A549 treated with DMSO at 1 μM for 4 hours (cell line): ENCODE data around the gene FAM241A. TPM values are rescaled to one million over a fixed set of nuclear protein-coding genes. Genes with fewer than 3 reads are reported as not detected.

Experiments used
- total RNA-seq: library from RNA; stranded (reverse); fragments of 200-300 nt; extraction: Qiagen RNA extraction; gene quantifications from 5 replicates; pipeline ENCODE4 v1.2.3, GENCODE V29; 2022; ENCODE audit warnings: low read depth

FAM241A gene
- 0.94 to 1.2 TPM (median 1.0 TPM) in 5 replicates for total RNA-seq

DNA sequence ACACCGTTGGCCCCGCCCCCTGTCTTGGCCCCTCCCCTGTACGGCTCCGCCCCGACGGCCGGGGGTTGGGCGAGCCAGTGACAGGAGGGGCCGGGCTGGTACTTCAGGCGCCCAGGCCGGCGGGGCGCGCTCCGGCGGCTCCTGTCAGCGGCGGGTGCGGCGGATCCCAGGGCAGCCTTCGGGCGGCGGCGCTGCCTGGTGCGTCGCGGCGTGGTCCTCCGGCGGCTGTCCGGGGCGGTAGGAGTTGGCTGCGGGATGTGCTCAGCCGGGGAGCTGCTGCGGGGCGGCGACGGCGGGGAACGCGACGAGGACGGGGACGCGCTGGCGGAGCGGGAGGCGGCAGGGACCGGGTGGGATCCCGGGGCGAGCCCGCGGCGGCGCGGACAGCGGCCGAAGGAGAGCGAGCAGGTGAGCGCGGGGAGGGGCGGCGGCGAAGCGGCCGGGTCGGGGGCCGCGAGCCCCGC lies at the start of gene FAM241A:
Gene FAM241A, plus strand, starts transcription at position 129 of the 464 bp plus-strand sequence. Its CDS starts 127 bp downstream, at position 256.

DNA sequence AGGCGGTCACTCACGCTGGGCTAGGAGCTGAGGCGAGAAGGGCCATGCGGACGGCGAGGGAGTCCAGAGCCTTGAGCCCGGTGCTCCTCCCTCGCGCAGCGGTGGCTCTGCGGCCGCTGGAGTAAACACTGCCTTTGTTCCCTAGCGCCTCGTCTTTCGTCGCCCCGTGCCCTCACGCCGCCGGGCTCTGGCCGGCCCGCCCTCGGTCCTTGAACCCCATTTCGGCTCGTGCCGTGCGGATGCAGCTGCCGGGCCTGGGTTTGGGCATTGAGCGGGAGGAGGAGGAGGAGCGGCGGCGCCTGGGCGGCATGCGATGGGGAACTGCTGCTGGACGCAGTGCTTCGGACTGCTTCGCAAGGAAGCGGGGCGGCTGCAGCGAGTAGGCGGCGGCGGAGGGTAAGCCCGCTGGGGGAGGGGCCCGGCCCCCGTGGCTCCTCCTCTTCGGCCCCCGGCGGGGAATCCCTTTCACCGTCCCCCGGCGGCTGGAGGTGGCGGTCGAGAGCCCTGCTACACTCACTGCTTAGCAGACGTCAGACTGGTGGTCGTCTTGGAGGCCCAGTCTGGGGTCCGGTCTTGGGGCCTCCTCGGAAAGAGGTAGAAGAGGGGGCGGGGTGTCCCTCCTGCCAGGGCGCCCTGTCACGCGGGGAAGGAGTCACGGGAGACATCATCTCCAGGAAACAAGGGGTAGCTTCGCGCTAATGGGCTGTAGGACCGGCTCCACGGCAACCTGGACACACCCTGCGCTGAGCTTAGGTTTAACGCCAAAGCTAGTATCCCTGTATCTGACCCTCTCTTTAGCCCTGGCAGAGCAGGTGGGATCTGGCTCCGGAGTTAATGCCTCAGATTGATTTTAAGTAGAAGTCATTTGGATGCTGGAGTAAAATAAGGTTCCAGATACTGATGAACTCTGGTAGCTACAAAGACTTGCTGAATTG lies 86.8 kb downstream of the FAM241A start, which contains the start of gene AP1AR:
Gene AP1AR, plus strand, starts transcription at position 9 of the 935 bp plus-strand sequence. Its CDS starts 305 bp downstream, at position 314.

Other genes with a start within 250 kb of the FAM241A start
- 12.3 to 16.3 TPM (median 15.7 TPM) in 5 replicates for gene AP1AR, start 86.3 kb downstream of the FAM241A start, total RNA-seq
- 4.8 to 6.6 TPM (median 6.4 TPM) in 5 replicates for gene TIFA, start 140.4 kb downstream of the FAM241A start, total RNA-seq
- 1.6 to 2.8 TPM (median 2.2 TPM) in 5 replicates for gene ALPK1, start 151.9 kb downstream of the FAM241A start, total RNA-seq